Hair follicular keratinocyte (primary cell): Measurements from ENCODE around the gene ZFC3H1. TPM values are rescaled to one million over a fixed set of nuclear protein-coding genes. Genes with fewer than 3 reads are reported as not detected.

ENCODE experiments used
- total RNA-seq: library from RNA; depleted of rRNA; stranded (reverse); fragments of >200 nt; gene quantifications from 2 replicates; pipeline ENCODE4 v1.2.3, GENCODE V29; 2015

ZFC3H1 gene
- 8.3 and 8.4 TPM in 2 replicates for total RNA-seq

GRCh38 chr12:71663561-71664410 lies at the start of gene ZFC3H1, which contains the start of gene THAP2:
Gene ZFC3H1 (minus strand): TSS chr12:71663848. CDS start chr12:71663610, 238 bp downstream.
Gene THAP2 (plus strand): TSS chr12:71664301. CDS start chr12:71664510, 209 bp downstream.

GRCh38 chr12:71685914-71686657 lies 22.4 kb upstream of the ZFC3H1 start, which contains the start of gene TMEM19:
Gene TMEM19 (plus strand): TSS chr12:71686082. CDS start chr12:71686681, 599 bp downstream.

Other genes starting within 250 kb of the ZFC3H1 start
- not detected in 2 replicates for gene LGR5, start 224.1 kb downstream of the ZFC3H1 start, total RNA-seq
- gene THAP2, start 453 bp upstream of the ZFC3H1 start, total RNA-seq = 1.5 and 5.8 TPM in 2 replicates
- 9.5 and 20.4 TPM in 2 replicates for gene TMEM19, start 22.2 kb upstream of the ZFC3H1 start, total RNA-seq
- 14.3 and 15.1 TPM in 2 replicates for gene RAB21, start 91.0 kb upstream of the ZFC3H1 start, total RNA-seq
- 8.9 and 9.1 TPM in 2 replicates for gene TBC1D15, start 175.9 kb upstream of the ZFC3H1 start, total RNA-seq